WTC11 (cell line): ENCODE measurements around the gene ALOX12B.

Source experiments
- CREB1 ChIP-seq: sonication (generic); formaldehyde crosslinking; IDR thresholded peaks from 2 replicates; pipeline ENCODE4 v1.8.0; 2023; ENCODE audit warnings: mild to moderate bottlenecking, missing genetic modification reagents
- MYBL2 ChIP-seq: sonication (generic); formaldehyde crosslinking; IDR thresholded peaks from 2 replicates; pipeline ENCODE4 v1.8.1; 2023; ENCODE audit warnings: mild to moderate bottlenecking, moderate library complexity, missing genetic modification reagents
- PRDM15 ChIP-seq: sonication (generic); formaldehyde crosslinking; IDR thresholded peaks from 2 replicates; pipeline ENCODE4 v1.8.0; 2022; ENCODE audit warnings: missing genetic modification reagents
- TF ChIP-seq, protein P1 (sequence below): fragments of 200-600 bp; IDR thresholded peaks from 2 replicates; pipeline ENCODE4 v1.8.0; 2022; ENCODE audit warnings: antibody characterized with exemption

- TF ChIP-seq CREB1 (CRISPR knock-in tag), result no peak
- no peak for TF ChIP-seq PRDM15 (CRISPR knock-in tag)
- TF ChIP-seq MYBL2, result no peak
- TF ChIP-seq, protein P1, sequence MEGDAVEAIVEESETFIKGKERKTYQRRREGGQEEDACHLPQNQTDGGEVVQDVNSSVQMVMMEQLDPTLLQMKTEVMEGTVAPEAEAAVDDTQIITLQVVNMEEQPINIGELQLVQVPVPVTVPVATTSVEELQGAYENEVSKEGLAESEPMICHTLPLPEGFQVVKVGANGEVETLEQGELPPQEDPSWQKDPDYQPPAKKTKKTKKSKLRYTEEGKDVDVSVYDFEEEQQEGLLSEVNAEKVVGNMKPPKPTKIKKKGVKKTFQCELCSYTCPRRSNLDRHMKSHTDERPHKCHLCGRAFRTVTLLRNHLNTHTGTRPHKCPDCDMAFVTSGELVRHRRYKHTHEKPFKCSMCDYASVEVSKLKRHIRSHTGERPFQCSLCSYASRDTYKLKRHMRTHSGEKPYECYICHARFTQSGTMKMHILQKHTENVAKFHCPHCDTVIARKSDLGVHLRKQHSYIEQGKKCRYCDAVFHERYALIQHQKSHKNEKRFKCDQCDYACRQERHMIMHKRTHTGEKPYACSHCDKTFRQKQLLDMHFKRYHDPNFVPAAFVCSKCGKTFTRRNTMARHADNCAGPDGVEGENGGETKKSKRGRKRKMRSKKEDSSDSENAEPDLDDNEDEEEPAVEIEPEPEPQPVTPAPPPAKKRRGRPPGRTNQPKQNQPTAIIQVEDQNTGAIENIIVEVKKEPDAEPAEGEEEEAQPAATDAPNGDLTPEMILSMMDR, result no peak
Observed at GRCh38 chr17:8047769-8048110, 39.8 kb downstream of the ALOX12B start.
